ENCODE results near the gene NECAB3.

Gene NECAB3

DNA sequence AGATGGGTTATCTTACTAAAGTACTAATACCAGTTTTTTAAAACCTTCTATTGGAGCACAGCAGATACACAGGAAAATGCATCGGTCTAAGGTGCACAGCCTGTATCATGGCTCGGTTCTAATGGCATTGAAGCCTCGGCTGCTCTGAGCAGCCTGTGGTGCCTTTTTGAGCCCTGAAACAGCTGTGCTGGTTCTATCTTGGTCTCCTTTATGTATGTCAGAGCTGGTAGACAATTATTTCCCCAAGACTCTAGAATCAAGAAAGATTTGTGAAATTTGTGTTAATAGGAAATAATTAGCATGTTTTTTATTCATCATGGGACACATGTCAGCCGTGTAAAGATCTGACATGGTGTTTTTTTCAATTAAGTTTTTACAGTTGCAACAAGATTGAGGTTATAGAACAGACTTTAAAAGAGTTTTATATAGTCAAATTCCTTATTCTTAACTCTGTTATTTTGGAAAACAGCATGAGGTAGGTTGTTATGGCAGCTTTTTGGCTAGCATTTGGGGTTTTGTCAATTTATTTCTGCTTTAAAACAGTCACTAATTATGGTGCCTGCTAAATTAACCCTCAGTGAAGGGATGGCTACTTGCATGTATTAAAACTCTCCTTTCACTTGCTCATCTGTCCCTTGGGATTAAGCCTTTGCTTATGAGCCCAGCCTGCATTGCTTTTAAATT is 52.4 kb downstream of the NECAB3 start:
- no peak for DNase-seq (ENCODE audit: low read depth)
- TF ChIP-seq CTCF (IDR thresholded peaks at IDR 0.05; ENCODE audit: low read depth, low read length, missing control alignments), result no peak
- H3K4me3 ChIP-seq (ENCODE audit: low read depth, low read length), result no peak overlapping the region

- no peak overlapping the region for H3K4me3 ChIP-seq (ENCODE audit: low read depth, low read length)
- TF ChIP-seq CTCF (IDR thresholded peaks at IDR 0.05; ENCODE audit: low read depth, low read length, missing control alignments), result no peak
- no peak for DNase-seq (ENCODE audit: low read depth)
Observed at GRCh38 chr20:33612001-33612400, 62.2 kb downstream of the NECAB3 start.

DNA sequence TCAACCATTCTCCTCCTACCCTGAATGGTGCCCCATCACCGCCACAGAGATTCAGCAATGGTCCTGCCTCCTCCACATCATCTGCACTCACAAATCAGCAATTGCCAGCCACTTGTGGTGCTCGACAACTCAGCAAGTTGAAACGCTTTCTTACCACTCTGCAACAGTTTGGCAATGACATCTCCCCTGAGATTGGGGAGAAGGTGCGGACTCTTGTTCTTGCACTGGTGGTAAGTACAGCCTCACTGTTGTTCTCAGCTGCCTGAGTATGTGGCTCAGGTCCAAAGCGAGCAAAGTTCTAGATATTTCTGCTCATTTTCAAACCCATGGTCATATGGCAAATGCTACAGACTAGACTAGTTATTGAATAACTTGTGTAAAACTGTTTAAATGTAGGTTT is 63.1 kb downstream of the NECAB3 start:
- no peak for TF ChIP-seq CTCF (IDR thresholded peaks at IDR 0.05; ENCODE audit: low read depth, low read length, missing control alignments)
- DNase-seq (ENCODE audit: low read depth), result no peak
- no peak overlapping the region for H3K4me3 ChIP-seq (ENCODE audit: low read depth, low read length)

DNA sequence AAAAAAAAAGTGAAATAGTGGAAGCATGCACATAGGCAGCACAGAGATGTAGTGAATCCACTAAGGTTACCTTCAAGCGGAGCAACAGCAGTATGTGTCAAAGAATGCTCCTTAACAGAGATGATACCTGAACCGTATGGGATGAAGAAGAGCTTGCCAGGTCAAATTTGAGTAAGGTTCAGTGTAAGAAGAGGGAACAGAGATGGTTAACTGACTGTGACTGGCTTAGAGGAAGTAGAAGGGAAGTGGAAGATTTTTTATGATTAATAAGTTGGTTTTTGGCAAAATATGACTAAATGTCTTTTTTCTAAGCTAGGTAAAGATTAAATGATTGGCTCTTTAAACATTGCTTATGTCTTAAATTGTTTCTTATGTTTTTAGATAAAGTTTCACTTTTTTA is 64.7 kb downstream of the NECAB3 start:
- no peak for TF ChIP-seq CTCF (IDR thresholded peaks at IDR 0.05; ENCODE audit: low read depth, low read length, missing control alignments)
- DNase-seq (ENCODE audit: low read depth), result no peak
- H3K4me3 ChIP-seq (ENCODE audit: low read depth, low read length), result no peak overlapping the region
